SK-N-DZ (cell line): ENCODE data around the gene SULT4A1.

Source experiments
- DNase-seq: peaks from one replicate; pipeline ENCODE4 v3.0.0-alpha.2; 2015; ENCODE audit warnings: low spot score
- small RNA-seq, 2 experiments: library from RNA; depleted of rRNA; stranded (forward); fragments of <200 nt; gene quantifications; one replicate each; pipeline ENCODE3, GENCODE V24; 2014

SULT4A1 gene

GRCh38 chr22:43812149-43812842, 50.0 kb downstream of the SULT4A1 start, which contains the start of gene EFCAB6:
EFCAB6 (minus strand) TSS chr22:43812305; CDS start chr22:43782318, 29,987 bp downstream.
- DNase-seq: peak; percentile 91

GRCh38 chr22:43811777-43812148, 50.5 kb downstream of the SULT4A1 start:
- no peak for DNase-seq

- no peak for DNase-seq
These were observed 59.3 kb downstream of the SULT4A1 start for GRCh38 chr22:43802897-43803495.

GRCh38 chr22:43800970-43801369, 61.3 kb downstream of the SULT4A1 start:
- no peak for DNase-seq

- no peak for DNase-seq
These were observed 63.8 kb downstream of the SULT4A1 start for GRCh38 chr22:43798492-43798891.

- DNase-seq: peak; percentile 39
These were observed 65.7 kb downstream of the SULT4A1 start for GRCh38 chr22:43796567-43796966.

- DNase-seq: no peak
These were observed 67.0 kb downstream of the SULT4A1 start for GRCh38 chr22:43795320-43795719.

GRCh38 chr22:43792905-43793304, 69.4 kb downstream of the SULT4A1 start:
- no peak for DNase-seq

- peak; percentile 39 for DNase-seq
These were observed 72.9 kb downstream of the SULT4A1 start for GRCh38 chr22:43789452-43789851.

- no peak for DNase-seq
These were observed 78.5 kb downstream of the SULT4A1 start for GRCh38 chr22:43783777-43784176.

GRCh38 chr22:43782448-43782847, 79.9 kb downstream of the SULT4A1 start:
- DNase-seq: no peak

GRCh38 chr22:43777286-43777685, 85.0 kb downstream of the SULT4A1 start:
- DNase-seq: no peak

GRCh38 chr22:43776081-43776670, 86.1 kb downstream of the SULT4A1 start:
- no peak for DNase-seq

Small RNA genes lying within 50 kb of the gene (small RNA-seq; reads per million reads assigned to genes)
- 0 reads per million in 2 experiments for gene HMGN2P9
